Measurements from ENCODE around the gene MRPS34. TPM values are rescaled to one million over a fixed set of nuclear protein-coding genes. Genes with fewer than 3 reads are reported as not detected.

Gene MRPS34
- polyA plus RNA-seq, 1 experiment: 55.8 TPM

- peaks cover 37% of the 10 kb centered on the region for H3K9me3 ChIP-seq (ENCODE audit: control insufficient read depth, insufficient read depth, low read length)
- no peak overlapping the region for H3K4me3 ChIP-seq (ENCODE audit: low read depth, low read length)
- DNase-seq (ENCODE audit: low read depth, low spot score): no peak
- H3K27ac ChIP-seq (ENCODE audit: low read depth, low read length): no peak overlapping the region
- no peak for TF ChIP-seq CTCF (IDR thresholded peaks at IDR 0.05; ENCODE audit: low read depth, low read length)
- ChIA-PET POLR2A (no interaction called here), CTCF (no interaction called here)
- no peaks in the 10 kb centered on the region for H3K27me3 ChIP-seq (ENCODE audit: control insufficient read depth, insufficient read depth, low read length)
Measured at GRCh38 chr16:1732071-1732470, 40.9 kb downstream of the MRPS34 start.

DNA sequence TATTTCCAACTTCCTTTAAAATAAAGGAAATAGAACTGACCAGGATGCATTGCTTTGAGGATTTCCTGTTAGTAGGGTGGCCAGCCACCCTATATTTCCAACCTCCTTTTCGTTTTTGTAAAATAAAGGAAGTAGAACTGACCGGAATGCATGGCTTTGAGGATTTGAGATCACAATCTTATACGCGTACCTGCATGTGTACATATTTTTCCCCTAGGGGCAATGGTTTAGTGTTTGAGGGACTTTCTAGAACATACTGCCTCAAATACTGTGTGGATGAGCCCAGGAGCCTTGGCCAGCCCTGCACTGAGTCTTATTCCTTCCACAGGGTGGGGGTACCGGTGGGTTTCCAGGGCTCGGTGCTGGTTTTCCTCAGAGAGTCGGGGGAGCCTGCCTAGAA is 41.3 kb downstream of the MRPS34 start:
- ChIA-PET POLR2A (no interaction called here), CTCF (no interaction called here)
- no peak overlapping the region for H3K27ac ChIP-seq (ENCODE audit: low read depth, low read length)
- no peak for DNase-seq (ENCODE audit: low read depth, low spot score)
- H3K4me3 ChIP-seq (ENCODE audit: low read depth, low read length): no peak overlapping the region
- H3K9me3 ChIP-seq (ENCODE audit: control insufficient read depth, insufficient read depth, low read length): peaks cover 32% of the 10 kb centered on the region
- no peaks in the 10 kb centered on the region for H3K27me3 ChIP-seq (ENCODE audit: control insufficient read depth, insufficient read depth, low read length)
- no peak for TF ChIP-seq CTCF (IDR thresholded peaks at IDR 0.05; ENCODE audit: low read depth, low read length)

DNA sequence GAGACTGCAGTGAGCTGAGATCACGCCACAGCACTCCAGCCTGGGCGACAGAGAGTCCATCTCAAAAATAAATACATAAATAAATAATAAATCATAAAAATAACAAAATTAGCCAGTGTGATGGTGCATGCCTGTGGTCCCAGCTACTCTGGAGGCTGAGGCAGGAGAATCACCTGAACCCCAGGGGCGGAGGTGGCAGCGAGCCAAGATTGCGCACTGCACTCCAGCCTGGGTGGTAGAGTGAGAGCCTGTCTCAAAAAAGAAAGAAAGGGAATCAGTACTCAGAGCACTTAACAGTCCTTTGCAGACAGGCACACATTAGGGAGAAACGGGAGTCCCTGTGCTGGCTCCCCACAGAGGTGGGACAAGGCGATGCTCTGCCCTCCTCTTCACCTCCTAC is 41.9 kb downstream of the MRPS34 start:
- DNase-seq (ENCODE audit: low read depth, low spot score): no peak
- Histone ChIP-seq H3K9me3 (ENCODE audit: control insufficient read depth, insufficient read depth, low read length) (peaks cover 27% of the 10 kb centered on the region), H3K27me3 (ENCODE audit: control insufficient read depth, insufficient read depth, low read length) (no peaks in the 10 kb centered on the region), H3K4me3 (ENCODE audit: low read depth, low read length) (no peak overlapping the region), H3K27ac (ENCODE audit: low read depth, low read length) (no peak overlapping the region)
- POLR2A ChIA-PET: no interaction called here
- TF ChIP-seq CTCF (IDR thresholded peaks at IDR 0.05; ENCODE audit: low read depth, low read length): no peak
- CTCF ChIA-PET: interaction anchor here (0.7 kb wide), 1 partner anchor 25 kb away, joined by 5 read pairs; no protein-coding TSS in a partner anchor

- Histone ChIP-seq H3K9me3 (ENCODE audit: control insufficient read depth, insufficient read depth, low read length) (peaks cover 14% of the 10 kb centered on the region), H3K4me3 (ENCODE audit: low read depth, low read length) (no peak overlapping the region), H3K27ac (ENCODE audit: low read depth, low read length) (no peak overlapping the region), H3K27me3 (ENCODE audit: control insufficient read depth, insufficient read depth, low read length) (no peaks in the 10 kb centered on the region)
- DNase-seq (ENCODE audit: low read depth, low spot score): no peak
- TF ChIP-seq CTCF (IDR thresholded peaks at IDR 0.05; ENCODE audit: low read depth, low read length): no peak
- ChIA-PET CTCF (no interaction called here), POLR2A (no interaction called here)
Measured at GRCh38 chr16:1729445-1729844, 43.5 kb downstream of the MRPS34 start.

GRCh38 chr16:1729026-1729425 is 43.9 kb downstream of the MRPS34 start:
- peaks cover 10% of the 10 kb centered on the region; the same call in 1 of the 2 replicates for H3K9me3 ChIP-seq (ENCODE audit: control insufficient read depth, insufficient read depth, low read length)
- no peak overlapping the region for H3K27ac ChIP-seq (ENCODE audit: low read depth, low read length)
- ChIA-PET POLR2A (no interaction called here), CTCF (no interaction called here)
- TF ChIP-seq CTCF (IDR thresholded peaks at IDR 0.05; ENCODE audit: low read depth, low read length): no peak
- no peak for DNase-seq (ENCODE audit: low read depth, low spot score)
- H3K4me3 ChIP-seq (ENCODE audit: low read depth, low read length): no peak overlapping the region
- no peaks in the 10 kb centered on the region for H3K27me3 ChIP-seq (ENCODE audit: control insufficient read depth, insufficient read depth, low read length)
